NCI-H2029 (cell line): ENCODE measurements around the gene RAB36.

Experiments
- DNase-seq: peaks from one replicate; lab custom pipeline; 2025; lab: John Stamatoyannopoulos, UW

The RAB36 gene

GRCh38 chr22:23144932-23145877 is at the start of gene RAB36:
Gene RAB36 (plus strand): TSS chr22:23145477. CDS start chr22:23146617, 1,140 bp downstream.
- peak; percentile 99 for DNase-seq

DNA sequence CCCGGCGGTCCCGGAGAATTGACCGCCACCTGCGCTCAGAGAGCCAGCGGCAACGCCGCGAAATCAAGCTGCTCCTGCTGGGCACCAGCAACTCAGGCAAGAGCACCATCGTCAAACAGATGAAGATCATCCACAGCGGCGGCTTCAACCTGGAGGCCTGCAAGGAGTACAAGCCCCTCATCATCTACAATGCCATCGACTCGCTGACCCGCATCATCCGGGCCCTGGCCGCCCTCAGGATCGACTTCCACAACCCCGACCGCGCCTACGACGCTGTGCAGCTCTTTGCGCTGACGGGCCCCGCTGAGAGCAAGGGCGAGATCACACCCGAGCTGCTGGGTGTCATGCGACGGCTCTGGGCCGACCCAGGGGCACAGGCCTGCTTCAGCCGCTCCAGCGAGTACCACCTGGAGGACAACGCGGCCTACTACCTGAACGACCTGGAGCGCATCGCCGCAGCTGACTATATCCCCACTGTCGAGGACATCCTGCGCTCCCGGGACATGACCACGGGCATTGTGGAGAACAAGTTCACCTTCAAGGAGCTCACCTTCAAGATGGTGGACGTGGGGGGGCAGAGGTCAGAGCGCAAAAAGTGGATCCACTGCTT is 49.4 kb upstream of the RAB36 start:
- DNase-seq, result no peak

DNA sequence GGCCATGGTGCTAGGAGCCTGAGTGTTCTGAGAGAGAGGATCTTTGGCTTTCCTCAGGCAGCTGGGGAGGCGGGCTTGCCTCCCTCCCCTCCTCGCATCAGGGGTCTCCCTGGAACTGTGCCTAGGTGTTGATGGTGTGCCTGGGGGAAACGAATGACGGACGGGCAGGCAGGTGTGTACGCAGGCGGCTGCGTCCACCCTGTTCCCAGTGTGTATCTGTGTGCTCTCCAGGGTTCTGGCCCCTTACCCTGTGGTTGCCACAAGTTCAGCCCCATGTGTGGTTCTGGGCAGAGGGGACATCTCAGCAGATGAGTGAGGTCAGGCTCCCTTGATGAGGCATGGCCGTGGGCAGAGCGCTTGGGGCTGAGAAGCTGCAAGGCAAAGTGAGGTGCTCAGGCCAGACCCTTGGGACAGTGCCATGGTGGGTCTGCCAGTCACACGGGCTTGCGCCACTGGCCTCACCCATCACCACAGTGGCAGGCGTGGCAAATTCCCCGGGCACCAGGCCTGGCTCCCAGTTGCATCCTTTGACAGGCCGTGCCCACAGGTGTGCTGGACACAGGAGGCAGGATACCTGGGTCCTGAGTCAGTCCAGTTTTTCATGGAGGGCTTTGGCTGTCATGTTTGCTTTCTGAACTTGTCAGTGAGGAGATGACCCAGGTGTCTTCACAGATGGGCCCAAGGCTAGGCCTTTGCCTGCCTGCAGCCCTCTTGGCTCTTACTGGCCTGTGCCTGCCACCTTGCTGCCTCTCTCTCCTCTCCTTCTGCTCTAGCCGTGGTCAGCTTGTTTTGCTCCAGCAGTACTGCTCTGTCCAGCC is 47.7 kb upstream of the RAB36 start:
- no peak for DNase-seq

DNA sequence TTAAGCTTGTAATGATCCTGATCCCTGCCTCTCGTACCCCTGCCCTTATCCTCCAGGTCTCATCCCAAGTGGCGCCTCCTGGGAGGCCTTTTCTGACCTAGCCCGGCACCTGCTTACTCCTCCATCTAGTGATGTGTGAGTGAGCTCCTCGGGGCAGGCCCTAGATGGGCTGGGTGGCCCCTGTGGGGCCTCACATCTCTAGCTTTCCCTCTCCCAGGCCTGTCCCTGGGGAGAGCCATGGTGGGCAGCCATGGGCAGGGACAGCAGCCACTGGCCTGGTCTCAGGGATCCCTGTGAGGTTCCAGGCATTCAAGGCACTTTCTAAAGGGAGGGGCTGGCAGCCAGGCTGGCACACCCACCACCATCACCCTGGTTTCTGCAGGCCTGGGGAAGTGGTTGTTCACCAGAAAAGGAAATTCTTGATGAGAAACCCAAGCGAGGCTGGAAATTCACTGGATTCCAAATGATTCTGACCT is 47.0 kb upstream of the RAB36 start:
- DNase-seq, result no peak

GRCh38 chr22:23098718-23099530 is 46.4 kb upstream of the RAB36 start:
- DNase-seq, result no peak

DNA sequence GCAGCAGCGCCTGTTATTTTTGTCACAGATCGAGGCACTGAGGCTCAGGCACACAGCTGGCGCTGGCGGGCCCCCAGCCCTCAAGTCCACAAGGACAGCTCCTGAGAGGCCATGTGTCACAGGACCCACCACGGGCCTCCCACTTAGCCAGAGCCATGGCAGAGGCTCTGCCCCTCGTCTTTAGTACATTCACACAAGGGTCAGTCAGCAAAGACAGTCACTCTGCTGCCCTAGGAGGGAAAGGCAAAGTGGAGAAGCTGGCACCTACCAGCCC is 45.8 kb upstream of the RAB36 start:
- DNase-seq, result no peak

GRCh38 chr22:23100124-23100801 is 45.0 kb upstream of the RAB36 start:
- DNase-seq, result no peak

DNA sequence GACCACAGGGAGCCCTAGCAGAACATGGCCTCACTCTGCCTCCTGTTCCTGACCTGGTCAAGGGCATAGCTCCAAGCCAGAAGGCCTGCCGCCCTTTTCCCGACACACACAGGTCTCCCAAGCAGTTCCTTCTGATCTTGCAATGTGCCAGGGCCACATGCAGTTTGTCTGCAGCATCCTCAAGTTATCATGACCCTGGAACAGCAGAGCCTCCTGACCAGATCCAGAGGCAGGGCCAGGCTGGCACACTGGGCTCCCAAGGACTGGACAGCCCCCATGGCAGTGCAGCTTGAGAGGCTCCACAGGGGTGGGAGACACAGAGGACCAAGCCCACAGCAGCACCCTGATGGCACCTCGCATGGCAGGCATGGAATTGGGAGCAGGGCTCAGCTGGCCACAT is 43.8 kb upstream of the RAB36 start:
- no peak for DNase-seq

DNA sequence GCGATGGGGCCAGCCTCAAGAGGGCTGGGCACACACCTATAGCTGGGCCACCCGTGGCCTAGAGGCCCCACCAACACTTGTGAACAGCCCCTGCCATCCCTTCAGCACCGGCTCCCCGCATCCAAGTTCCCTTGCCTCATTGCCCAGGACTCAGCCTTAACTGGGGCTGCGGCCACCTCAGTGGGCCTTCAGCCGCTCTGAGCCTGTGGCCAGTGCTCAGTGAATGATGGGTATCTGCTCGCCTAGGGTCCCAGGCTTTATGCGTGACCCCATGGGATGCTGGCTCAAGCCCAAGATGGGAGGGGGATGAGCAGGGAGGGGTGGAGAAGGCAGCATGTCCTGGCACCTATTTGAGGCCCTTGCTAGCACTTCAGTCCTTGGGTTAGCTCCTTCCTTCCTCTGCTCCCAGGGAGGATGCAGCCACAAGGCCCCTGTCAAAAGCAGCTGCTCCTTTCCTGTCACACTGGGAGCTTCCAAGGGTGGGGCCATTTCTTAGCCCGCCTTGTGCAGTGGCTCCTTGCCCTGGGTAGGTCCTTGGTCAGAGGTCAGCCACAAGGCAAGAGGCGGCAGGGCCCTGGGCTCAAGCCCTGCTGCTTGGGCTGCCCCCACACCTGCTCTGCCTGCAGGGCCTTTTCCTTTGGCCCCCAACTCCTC is 43.1 kb upstream of the RAB36 start:
- DNase-seq, result no peak

- DNase-seq, result no peak
Measured at GRCh38 chr22:23102776-23103175, 42.5 kb upstream of the RAB36 start.

DNA sequence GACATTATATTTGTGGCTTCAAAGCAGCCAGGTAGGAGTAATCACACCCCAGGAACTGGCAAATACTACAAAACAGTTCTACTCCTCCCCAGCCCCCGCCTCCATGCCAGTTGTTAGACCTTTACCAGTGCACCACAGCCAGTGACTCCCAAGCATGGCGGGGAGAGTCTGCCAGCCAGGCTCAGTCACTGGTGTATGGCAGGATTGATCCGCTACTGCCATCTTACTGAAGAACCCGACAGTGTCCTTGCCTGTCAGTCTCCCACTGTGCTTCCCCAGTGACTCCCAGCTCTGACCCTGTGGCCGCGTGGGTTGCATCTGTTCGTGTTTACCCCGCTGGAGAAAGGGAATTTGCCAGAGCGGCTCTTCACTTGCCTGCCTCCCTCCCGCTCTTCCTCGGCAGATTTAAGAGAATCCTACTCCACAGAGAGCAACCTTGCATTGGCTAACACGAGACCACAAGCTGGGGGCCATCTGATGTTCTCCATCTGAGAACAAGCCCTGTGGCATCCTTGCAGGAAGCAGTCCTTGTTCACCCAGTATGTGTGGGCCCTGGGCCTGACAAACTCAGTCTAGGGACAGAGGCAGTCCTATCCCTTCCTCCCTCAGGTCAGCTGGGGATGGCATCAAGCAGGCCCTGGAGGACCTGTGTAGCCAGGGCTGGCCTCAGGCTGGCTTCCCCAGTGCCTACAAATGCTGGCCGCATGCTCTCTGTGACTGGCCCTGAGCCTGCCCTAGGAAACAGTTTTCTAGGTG is 41.9 kb upstream of the RAB36 start:
- no peak for DNase-seq

DNA sequence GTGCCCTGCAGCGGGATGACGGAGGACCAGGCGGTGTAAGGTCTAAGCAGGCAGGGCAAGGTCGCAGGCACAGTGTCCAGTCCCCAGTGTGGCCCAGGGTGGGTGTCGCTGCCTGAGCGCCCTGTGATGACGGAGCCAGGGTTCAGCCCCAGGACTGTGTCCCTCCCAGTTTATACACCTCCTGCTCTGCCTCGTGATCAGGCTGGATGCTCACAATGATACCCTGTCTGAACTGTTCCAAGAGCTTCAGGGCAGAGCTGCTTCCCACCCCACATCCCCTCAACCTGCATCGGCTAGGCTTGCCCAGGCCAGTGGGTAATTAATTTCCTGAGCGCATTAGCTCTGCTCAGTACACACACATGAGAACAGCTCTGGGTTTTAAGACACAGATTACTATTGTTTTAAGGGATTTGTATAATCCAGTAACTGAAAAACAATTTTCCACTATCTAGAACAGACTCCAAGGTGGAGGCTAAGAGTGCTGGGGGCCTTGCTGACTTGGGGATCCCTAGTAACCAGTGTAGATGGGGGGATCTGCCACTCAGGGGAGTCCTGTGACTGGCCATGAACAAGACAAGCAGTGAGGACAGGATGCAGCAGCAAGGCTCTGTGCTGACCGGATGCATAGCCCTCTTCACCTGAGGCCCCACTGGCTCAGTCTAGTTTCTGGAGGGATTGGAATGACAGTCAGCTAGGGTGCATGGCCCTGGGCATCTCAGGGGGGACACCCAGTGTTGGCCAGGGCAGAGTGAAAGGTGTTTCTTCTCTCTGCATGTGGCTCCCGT is 40.9 kb upstream of the RAB36 start:
- DNase-seq, result no peak

DNA sequence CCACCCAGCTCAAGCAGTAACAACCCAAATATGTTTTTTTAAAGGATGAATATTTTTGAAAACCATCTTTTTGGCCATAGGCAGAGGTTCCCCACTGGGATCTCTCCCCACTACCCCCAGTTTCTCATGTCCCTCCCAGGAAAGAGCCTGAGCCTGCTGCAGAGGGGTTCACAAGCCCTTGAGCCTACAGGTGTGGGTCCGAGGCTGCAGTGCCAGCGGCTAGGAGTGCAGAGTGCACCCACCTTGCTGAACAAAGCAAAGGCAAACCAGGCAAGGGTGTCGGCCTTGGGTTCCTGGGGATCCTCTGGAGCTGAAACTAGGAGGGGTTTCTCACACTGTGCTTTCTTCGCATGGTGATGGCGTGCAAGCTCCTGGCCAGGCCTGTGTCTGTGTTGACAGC is 40.0 kb upstream of the RAB36 start:
- no peak for DNase-seq

- DNase-seq, result no peak
Measured at GRCh38 chr22:23105919-23106318, 39.4 kb upstream of the RAB36 start.

DNA sequence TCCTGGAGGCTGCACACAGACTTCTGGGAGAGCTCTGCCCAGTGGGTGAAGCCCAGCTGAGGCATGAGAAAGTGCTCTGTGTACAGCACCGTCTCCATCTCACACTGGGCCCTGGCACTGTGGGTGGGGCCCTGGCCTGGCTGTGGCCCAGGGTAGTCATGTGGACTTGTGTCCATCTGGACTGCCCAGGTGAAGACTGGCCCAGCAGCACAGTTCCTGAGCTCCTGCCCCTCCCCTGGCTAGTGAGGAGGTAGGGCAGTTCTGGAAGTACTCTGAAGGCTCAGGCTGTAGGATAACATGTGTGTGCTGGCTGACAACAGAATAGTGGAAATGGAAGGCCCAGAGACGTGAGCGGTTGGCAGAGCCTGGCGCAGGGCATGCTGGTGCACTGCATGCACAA is 38.9 kb upstream of the RAB36 start:
- no peak for DNase-seq

DNA sequence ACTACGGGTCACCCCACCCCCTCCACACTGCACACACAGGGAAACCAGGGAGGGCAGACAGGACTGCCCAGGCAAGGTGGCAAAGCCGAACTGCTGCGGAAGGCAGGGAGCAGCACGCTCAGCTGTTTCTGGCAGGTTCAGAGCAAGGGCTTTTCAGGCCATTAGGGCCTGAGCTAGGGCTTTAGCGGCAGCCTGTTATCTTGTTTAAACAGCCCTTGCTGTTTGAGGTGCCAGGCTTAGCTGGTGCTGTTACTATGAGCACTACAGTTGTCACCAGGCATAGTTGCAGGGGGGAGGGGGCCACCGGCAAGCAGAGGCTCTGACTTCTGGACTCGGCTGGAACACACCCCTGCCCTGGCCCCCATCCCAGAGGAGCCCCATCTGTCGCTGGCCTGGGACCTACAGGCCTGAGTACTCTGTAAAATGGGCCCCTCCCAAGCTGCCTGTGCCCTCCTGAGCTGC is 38.3 kb upstream of the RAB36 start:
- peak; percentile 32 for DNase-seq

GRCh38 chr22:23107487-23108248 is 37.6 kb upstream of the RAB36 start:
- DNase-seq, result no peak
